Neural crest cell (in vitro differentiated cells): Measurements from ENCODE around the gene CYP11A1. TPM values are rescaled to one million over a fixed set of nuclear protein-coding genes. Genes with fewer than 3 reads are reported as not detected.

Source experiments
- DNase-seq: peaks from one replicate; pipeline ENCODE4 v3.0.0; 2021; ENCODE audit warnings: low read depth, mixed read lengths, low spot score
- H3K27ac Mint-ChIP-seq: one replicate; pipeline ENCODE4 v1.8.0; 2021; ENCODE audit warnings: mild to moderate bottlenecking, mixed read lengths; ENCODE audit not compliant: unreplicated experiment
- H3K27me3 Mint-ChIP-seq: 2 replicates; pipeline ENCODE4 v1.8.0; 2021; ENCODE audit warnings: low read depth, mild to moderate bottlenecking, mixed read lengths
- H3K36me3 Mint-ChIP-seq: 2 replicates; pipeline ENCODE4 v1.8.0; 2021; ENCODE audit warnings: low read depth, mild to moderate bottlenecking, mixed read lengths
- H3K4me1 Mint-ChIP-seq: 2 replicates; pipeline ENCODE4 v1.8.0; 2021; ENCODE audit warnings: mixed read lengths
- H3K4me3 Mint-ChIP-seq: one replicate; pipeline ENCODE4 v1.8.0; 2021; ENCODE audit warnings: mild to moderate bottlenecking, mixed read lengths
- H3K9me3 Mint-ChIP-seq: 2 replicates; pipeline ENCODE4 v1.8.0; 2021; ENCODE audit warnings: mixed read lengths
- total RNA-seq: library from RNA; stranded (reverse); gene quantifications from 2 replicates; pipeline ENCODE4 v1.2.1, GENCODE V29; 2021
- TF ChIP-seq, protein P1 (sequence below): fragments of 200-600 bp; sonication (generic); conservative IDR thresholded peaks from 2 replicates; pipeline ENCODE4 v1.5.0; 2021; ENCODE audit warnings: antibody characterized with exemption, mild to moderate bottlenecking

CYP11A1 gene
- total RNA-seq, 1 donor from 2014 or later = 0.77 TPM

DNA sequence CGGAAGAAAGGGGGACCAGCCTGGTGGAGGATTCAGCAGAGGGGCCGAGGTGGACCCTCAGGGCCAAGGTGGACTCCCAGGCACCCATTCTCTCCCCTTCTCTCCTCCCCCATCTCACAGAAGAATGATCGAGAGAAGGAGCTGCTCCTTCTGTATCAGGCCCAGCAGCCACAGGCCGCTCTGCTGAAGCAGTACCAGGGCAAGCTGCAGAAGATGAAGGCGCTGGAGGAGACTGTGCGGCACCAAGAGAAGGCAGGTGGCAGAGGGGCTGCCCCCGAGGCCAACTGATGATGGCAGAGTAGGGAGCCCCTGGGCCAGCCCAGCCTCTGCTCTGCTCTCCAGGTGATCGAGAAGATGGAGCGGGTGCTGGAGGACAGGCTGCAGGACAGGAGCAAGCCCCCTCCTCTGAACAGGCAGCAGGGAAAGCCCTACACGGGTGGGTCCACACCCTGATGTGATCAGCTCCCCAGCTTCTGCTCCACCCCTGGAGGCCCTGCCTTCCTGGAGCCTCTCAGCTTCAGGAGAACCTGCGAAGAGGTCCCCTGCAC is 36.5 kb downstream of the CYP11A1 start:
- peaks cover 4% of the 10 kb centered on the region for H3K4me1 Mint-ChIP-seq
- H3K9me3 Mint-ChIP-seq = no peaks in the 10 kb centered on the region
- TF ChIP-seq, protein P1, sequence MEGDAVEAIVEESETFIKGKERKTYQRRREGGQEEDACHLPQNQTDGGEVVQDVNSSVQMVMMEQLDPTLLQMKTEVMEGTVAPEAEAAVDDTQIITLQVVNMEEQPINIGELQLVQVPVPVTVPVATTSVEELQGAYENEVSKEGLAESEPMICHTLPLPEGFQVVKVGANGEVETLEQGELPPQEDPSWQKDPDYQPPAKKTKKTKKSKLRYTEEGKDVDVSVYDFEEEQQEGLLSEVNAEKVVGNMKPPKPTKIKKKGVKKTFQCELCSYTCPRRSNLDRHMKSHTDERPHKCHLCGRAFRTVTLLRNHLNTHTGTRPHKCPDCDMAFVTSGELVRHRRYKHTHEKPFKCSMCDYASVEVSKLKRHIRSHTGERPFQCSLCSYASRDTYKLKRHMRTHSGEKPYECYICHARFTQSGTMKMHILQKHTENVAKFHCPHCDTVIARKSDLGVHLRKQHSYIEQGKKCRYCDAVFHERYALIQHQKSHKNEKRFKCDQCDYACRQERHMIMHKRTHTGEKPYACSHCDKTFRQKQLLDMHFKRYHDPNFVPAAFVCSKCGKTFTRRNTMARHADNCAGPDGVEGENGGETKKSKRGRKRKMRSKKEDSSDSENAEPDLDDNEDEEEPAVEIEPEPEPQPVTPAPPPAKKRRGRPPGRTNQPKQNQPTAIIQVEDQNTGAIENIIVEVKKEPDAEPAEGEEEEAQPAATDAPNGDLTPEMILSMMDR = no peak
- H3K36me3 Mint-ChIP-seq = no peaks in the 10 kb centered on the region
- H3K4me3 Mint-ChIP-seq = no peak overlapping the region
- no peaks in the 10 kb centered on the region for H3K27me3 Mint-ChIP-seq
- H3K27ac Mint-ChIP-seq = no peak overlapping the region
- DNase-seq = no peak

DNA sequence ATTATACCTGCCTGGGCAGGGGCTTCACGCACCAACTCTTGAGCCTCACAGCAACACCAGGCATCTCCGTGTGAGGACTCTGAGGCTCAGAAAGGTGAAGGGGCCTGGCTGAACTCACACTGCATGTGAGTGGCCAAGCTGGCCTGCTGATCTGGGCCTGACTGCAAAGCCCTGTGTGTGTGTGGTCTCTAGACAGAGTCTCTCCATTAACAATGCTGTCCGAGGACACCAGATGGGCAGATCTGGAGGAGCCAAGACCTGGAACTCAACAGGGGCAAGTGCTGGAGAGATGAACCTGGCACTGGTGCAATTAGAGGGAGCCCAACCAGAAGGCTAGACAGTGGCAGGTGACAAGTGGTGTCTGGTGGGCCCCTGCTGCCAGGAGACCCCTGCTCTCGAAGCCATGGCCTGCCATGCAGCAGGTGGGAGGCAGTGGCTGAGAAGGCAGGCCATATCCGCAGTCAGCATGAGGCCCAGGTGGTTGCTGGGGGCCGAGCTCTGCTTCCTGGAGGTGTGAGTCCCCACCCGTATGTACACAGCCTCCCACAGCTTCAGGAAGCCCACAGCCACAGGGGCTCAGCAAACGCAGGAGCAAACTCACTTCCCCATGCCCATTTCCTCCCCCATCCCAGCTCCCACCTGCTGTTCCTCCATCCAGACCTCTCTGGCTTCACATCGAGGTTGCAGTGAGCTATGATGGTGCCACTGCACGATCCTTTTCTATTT is 39.0 kb downstream of the CYP11A1 start:
- Mint-ChIP-seq H3K27me3 (no peaks in the 10 kb centered on the region), H3K36me3 (no peaks in the 10 kb centered on the region), H3K4me3 (no peak overlapping the region), H3K27ac (peak overlapping the region; percentile 58), H3K4me1 (peaks cover 4% of the 10 kb centered on the region), H3K9me3 (no peaks in the 10 kb centered on the region)
- TF ChIP-seq, protein P1 = no peak
- DNase-seq = no peak

DNA sequence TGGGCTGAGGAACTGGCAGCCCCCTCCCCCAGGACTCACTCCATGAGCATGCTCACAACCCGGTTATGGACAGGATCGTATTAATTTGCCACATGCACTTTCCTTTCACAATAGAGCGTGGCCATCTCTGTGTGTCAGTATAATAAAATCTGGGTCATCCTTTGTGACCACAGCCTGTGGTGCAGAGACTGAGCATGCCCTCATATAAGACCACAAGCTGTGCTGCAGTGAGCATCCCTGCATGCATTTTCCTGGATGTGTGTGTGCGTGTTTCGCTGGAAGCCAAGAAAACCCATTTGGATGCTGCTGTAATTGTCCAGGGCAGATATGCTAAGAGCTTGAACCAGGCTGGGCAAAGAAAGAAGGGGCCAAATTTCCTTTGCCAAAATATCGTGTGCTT is 39.7 kb downstream of the CYP11A1 start:
- no peaks in the 10 kb centered on the region for H3K36me3 Mint-ChIP-seq
- no peak for DNase-seq
- peaks cover 4% of the 10 kb centered on the region for H3K4me1 Mint-ChIP-seq
- no peak overlapping the region for H3K27ac Mint-ChIP-seq
- no peaks in the 10 kb centered on the region for H3K27me3 Mint-ChIP-seq
- H3K9me3 Mint-ChIP-seq = no peaks in the 10 kb centered on the region
- TF ChIP-seq, protein P1 = no peak
- no peak overlapping the region for H3K4me3 Mint-ChIP-seq

DNA sequence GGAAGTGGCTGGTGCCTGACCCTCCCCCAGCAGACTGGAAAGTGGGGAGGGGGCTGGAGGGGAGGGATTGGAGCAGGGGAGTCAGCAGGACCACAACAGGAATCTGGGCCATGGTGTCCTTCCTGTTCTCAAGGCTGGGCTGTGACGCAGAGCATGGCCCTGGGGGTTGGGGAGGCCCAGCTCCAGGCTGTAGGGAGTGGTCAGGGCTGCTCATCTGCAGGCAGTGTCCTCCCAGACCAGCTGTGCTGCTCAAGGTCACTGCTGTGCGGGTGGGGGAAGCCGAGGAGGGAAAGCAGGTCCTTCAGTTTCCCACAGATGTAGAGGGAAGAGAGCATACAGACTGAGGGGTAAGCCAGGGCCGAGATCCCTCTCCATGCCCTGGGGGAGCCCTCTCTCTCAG is 40.7 kb downstream of the CYP11A1 start:
- H3K4me3 Mint-ChIP-seq = no peak overlapping the region
- TF ChIP-seq, protein P1 = no peak
- H3K36me3 Mint-ChIP-seq = no peaks in the 10 kb centered on the region

GRCh38 chr15:74324714-74325113 is 42.7 kb downstream of the CYP11A1 start:
- no peak for DNase-seq
- H3K4me3 Mint-ChIP-seq = no peak overlapping the region
- H3K27me3 Mint-ChIP-seq = no peaks in the 10 kb centered on the region
- H3K36me3 Mint-ChIP-seq = no peaks in the 10 kb centered on the region
- TF ChIP-seq, protein P1 = no peak
- H3K9me3 Mint-ChIP-seq = no peaks in the 10 kb centered on the region
- H3K4me1 Mint-ChIP-seq = peaks cover 13% of the 10 kb centered on the region
- H3K27ac Mint-ChIP-seq = no peak overlapping the region

More for the DNA sequence above, 40.7 kb downstream of the CYP11A1 start:
- no peak for DNase-seq
- Mint-ChIP-seq H3K9me3 (no peaks in the 10 kb centered on the region), H3K27me3 (no peaks in the 10 kb centered on the region), H3K27ac (no peak overlapping the region), H3K4me1 (peaks cover 4% of the 10 kb centered on the region)
